Posterior cingulate gyrus (tissue), 11 donors: ENCODE results near the gene AFF1.
"Not testable (repeated sequence)": the region's sequence is repeated elsewhere in the genome, so short reads cannot be mapped to it uniquely, and the experiment has no call there.

Source experiments
- DNase-seq, 10 donors: peaks; one replicate each; pipeline versions ENCODE4 v3.0.0 to v3.0.0-alpha.2; 2020 to 2021; ENCODE audit warnings: mixed read lengths in 3 of 10
- intact Hi-C: fragments of 100-400 bp; cut with DNase I; formaldehyde crosslinking; loops from one replicate; pipeline ENCODE4 v1.15.1; 2023

Gene AFF1

DNA sequence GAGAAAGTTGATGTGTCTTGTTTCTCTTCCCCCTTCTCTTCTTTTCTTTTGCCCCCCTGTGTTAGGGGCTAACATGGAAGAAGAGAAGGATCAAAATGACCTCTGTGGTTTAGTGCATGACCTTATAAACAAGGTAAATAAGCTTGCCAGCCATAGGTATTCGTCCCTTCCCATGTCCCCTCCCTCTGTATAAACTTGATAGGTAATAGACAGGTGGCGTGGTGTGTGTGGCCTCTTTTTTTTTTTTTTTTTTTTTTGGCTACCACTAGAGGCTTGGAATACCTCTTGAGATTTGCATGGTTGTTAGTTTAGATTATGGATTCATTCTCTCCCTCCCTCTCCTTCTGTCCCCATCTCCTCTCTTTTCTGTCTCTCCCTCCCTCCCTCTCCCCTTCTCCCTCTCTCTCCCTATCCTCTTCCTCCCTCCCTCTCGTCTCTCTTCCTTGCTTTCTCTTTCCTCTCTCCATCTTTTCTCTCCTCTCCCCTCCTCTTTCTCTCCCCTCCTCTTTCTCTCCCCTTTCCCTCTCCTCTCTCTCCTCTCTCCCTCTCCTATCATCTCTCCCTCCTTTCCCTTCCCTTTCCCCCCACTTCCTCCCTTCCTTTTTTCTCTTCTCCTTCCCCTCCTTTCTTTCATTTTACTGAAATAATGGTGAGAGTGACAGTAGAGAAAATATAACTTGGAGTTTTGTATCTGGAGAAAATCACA is 134.4 kb downstream of the AFF1 start:
- no peak for DNase-seq
- intact Hi-C loops: no loop called here

- DNase-seq: no peak
- intact Hi-C loops: loop anchor here (10.0 kb wide), 1 partner anchor 67 kb away; no protein-coding TSS in a partner anchor
Measured at GRCh38 chr4:87071401-87071800, 136.6 kb downstream of the AFF1 start.

- DNase-seq: not testable (repeated sequence)
- intact Hi-C loops: loop anchor here (10.0 kb wide), 1 partner anchor 68 kb away; no protein-coding TSS in a partner anchor
Measured at GRCh38 chr4:87072545-87072944, 137.7 kb downstream of the AFF1 start.

DNA sequence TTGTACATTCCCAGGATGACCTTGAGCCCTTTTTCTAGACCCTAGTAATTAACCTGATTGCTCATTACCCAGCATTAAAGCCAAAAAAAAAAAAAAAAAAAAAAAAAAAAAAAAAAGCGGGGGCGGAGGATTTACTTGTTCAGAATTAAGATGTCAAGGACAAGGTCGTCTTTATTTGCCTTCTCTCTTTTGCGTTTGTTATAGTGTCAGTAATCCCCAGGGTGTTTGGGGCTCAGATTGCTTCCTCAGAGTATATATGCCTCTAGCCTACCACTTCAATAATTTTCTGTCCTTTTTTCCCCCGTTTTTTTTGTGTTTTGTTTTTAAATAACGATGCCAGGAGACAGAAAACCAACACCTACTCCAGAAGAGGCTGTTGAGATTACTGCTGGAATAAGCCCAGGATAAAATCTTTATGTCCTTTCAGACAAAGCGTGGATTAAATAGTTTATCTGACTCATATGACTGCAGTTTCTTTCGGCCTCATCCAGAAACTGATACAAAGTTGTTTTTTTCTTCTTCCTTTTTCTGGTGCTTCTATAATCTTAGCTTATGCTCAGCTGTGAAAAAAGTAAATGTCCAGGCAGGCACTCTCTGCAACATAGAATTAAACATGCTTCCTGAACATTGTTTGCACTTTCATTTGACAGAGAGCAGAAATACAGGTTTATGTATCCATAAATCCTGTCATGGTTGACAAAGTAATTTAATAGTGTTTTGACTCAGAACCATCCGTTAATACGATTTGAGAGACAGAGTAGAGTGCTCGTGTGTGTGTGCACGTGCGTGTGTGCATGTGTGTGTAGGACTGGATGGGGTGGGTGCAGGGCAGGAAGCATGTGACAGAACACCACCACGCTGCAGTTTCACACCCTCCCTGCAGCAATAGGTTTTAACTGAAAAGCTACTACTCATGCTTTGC is 138.6 kb downstream of the AFF1 start:
- intact Hi-C loops: loop anchor here (10.0 kb wide), 1 partner anchor 69 kb away; no protein-coding TSS in a partner anchor
- DNase-seq: peak in 7 of 10 donors; percentile 31 to 90 (median 49)

GRCh38 chr4:87074121-87074488 is 139.3 kb downstream of the AFF1 start:
- no peak for DNase-seq
- intact Hi-C loops: loop anchor here (10.0 kb wide), 1 partner anchor 69 kb away; no protein-coding TSS in a partner anchor

DNA sequence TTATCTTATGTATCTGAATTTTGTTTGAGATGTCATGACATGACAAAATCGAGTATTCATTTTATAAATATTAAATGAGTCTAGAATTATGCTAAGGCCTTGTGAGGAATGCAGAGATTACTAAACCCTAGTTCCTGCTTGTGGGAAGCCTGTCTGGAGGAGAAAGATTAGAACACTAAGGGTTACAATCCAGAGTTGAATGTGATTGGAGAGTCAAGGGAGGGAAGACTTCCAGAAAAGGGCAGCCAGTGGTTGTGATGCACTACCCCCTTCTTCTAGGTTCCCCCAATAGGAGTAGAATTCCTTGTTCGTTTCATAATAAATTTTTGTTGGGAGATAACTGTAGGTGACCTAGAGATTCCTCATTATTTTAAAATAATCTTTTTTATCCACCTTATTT is 141.1 kb downstream of the AFF1 start:
- DNase-seq: no peak
- intact Hi-C loops: loop anchor here (5.0 to 10.0 kb wide), 2 partner anchors 39 to 71 kb away; no protein-coding TSS in a partner anchor

DNA sequence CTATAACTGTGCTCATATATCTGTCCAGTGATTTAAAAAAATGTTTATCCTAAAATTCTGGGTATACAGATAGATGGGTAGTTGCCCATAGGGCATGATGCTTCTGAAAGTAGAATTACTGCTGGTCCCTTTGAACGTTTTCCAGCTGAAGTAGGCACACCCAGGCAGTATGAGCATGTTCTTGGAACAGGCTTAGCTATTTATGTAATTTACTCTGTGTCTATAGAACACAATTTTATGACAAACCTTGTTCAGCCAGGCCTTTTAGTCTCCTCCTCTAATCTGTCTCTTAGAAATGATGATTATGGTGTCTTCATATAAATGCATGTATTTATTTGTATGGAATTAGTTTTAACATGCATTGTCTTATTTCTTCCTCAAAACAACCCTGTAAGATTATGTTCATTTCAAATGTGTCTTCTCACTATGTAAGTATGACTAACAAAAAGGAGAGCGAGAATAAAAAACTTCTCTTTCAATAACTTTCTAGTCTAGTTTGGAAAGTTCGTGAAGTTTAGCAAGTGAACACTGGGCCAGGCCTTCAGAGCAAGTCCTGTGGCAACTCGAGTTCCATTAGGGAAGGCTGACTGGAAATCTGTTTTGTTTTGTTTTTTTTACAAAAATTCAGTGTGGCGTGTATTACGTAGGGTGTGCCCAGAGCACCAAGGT is 142.0 kb downstream of the AFF1 start:
- intact Hi-C loops: loop anchor here (5.0 to 10.0 kb wide), 2 partner anchors 40 to 72 kb away; no protein-coding TSS in a partner anchor
- DNase-seq: no peak

- intact Hi-C loops: loop anchor here (5.0 to 10.0 kb wide), 2 partner anchors 41 to 73 kb away; no protein-coding TSS in a partner anchor
- DNase-seq: peak in 1 of 10 donors; percentile 47
Measured at GRCh38 chr4:87077914-87078585, 143.2 kb downstream of the AFF1 start.

GRCh38 chr4:87078987-87079486 is 144.2 kb downstream of the AFF1 start:
- intact Hi-C loops: loop anchor here (5.0 to 10.0 kb wide), 2 partner anchors 42 to 74 kb away; no protein-coding TSS in a partner anchor
- DNase-seq: peak in 8 of 10 donors; percentile 19 to 90 (median 44)

DNA sequence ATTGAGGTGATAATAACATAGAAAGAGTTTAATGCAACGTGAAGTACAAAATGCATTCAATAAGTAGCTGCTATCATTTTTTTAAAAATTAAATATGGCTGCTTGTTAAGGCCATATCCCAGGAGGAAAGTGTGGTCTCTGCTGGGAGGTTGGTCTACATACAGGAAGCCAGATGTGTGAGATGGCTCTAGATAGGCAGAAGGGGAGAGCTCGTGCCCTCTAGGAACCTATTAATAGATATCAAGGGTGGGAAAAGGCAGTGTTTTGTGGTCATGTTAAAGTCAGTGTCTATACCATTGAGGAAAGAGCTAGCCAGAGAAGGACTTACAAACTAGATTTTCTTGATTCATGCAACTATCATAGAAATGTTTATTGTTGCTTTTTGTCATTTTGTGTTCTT is 145.2 kb downstream of the AFF1 start:
- no peak for DNase-seq
- intact Hi-C loops: loop anchor here (5.0 to 10.0 kb wide), 2 partner anchors 43 to 75 kb away; no protein-coding TSS in a partner anchor

DNA sequence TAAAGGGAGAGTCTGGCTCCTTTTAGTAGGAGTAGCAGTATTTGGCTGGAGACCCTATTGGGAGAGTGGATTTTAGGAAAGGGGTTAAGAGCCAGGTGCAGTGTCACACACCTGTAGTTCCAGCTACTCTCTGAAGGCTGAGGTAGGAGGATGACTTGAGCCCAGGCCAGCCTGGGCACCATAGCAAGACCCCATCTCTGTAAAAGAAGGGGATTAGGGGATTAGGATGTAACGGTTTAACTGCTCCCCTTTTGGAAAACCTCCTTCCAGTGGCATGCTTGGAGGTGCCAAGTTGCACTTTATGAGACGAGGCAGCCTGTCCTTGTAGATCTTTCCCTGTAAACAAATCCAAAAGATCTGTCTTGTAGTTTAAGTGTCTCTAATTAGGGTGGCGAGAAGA is 145.7 kb downstream of the AFF1 start:
- no peak for DNase-seq
- intact Hi-C loops: no loop called here

DNA sequence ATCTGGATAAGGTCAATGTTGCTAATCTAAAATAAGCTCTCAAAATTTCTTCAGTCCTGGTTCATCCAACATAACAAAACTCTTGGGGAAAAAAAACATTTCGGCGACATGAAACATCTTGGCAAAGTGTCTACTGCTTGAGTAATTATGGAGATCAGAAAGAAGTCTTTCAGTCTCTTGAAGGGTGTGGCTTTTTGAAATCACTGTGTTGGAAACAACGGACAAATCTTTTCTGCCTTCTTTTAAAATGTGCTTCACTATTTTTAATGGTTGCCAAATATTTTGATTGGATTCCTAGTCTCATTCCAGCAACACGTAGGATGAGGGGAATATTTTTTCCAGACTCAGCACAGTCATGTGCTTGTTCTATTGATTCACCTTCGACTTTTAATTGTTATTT is 147.0 kb downstream of the AFF1 start:
- intact Hi-C loops: no loop called here
- DNase-seq: no peak

DNA sequence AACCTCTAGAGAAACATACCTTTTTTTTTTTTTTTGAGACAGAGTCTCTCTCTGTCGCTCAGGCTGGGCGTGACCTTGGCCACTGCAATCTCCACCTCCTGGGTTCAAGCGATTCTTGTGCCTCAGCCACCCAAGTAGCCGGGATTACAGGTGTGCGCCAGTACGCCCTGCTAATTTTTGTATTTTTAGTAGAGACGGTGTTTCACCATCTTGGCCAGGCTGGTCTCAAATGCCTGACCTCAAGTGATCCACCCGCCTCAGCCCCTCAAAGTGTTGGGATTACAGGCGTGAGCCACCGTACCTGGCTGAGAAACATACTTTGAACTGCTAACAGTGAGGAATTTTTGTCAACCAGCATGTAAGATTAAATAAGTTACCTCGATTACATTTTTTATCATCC is 150.9 kb downstream of the AFF1 start:
- intact Hi-C loops, DNase-seq: not testable (repeated sequence)

GRCh38 chr4:87086143-87086805 is 151.5 kb downstream of the AFF1 start:
- DNase-seq: no peak
- intact Hi-C loops: no loop called here

DNA sequence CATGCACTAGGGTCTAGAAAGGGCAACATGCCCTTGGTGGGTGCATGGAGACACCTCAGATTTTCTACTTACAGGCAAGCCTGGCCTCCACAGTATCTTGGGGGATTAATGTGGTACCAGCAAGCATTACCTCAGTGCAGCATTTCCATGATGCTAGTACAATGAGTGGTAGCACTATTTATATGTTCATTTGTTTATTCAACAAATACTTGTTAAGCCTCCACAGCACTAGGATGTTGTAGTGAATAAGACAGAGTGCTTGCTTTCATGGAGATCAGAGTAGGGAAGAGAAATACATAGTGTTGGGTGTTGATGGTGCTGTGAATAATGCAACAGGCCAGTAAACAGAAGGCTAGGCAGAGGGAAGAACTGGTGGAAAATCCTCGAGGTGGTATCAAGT is 152.2 kb downstream of the AFF1 start:
- intact Hi-C loops: no loop called here
- DNase-seq: no peak

GRCh38 chr4:87087420-87087819 is 152.6 kb downstream of the AFF1 start:
- intact Hi-C loops: no loop called here
- DNase-seq: no peak

DNA sequence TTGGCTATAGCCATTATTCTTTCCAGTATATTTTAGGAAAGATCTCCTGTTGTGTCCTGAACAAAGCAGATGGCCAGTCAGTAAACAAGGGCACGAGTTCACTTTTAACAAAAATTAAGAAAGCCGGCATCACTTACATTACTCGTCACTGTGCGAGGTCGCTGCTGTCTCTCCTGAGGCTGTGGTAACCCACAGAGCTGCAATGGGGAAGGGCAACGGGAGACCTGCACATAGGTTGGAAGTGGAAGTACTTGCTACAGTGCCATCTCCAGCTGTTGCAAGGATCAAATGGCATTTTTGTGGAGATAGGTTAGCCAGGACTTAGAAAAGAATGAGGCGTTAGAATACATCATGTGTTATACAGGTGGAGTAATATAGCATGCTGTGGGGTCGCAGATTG is 153.4 kb downstream of the AFF1 start:
- no peak for DNase-seq
- intact Hi-C loops: no loop called here

DNA sequence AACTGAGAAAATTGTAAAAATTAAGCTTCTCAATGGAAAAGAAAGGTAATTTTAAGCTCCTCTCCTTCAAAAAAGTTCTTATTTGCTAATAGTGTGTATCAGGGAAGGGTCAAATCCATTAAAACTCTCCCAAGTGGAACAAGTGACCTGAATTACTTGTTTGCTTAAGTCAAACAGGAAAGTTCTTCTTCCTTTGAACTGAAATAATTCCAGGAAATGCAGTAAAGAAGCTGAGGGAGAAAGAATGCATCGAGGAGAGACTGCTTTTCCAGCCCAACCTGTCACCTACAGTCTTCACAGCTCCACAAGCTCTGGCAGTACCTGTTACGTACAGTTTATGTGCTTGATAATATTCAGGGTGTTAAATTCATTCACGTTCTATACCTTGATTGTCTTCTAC is 154.6 kb downstream of the AFF1 start:
- intact Hi-C loops: no loop called here
- no peak for DNase-seq

- no peak for DNase-seq
- intact Hi-C loops: loop anchor here (5.0 kb wide), 2 partner anchors 83 to 593 kb away; no protein-coding TSS in a partner anchor
Measured at GRCh38 chr4:87090305-87090704, 155.5 kb downstream of the AFF1 start.
